Stimulated activated CD8-positive, alpha-beta memory T cell treated with anti-CD3 and anti-CD28 coated beads, Interleukin-15, amount 100 ng/mL, for 24 hours (primary cell): ENCODE measurements around the gene SUPT6H.
"Not testable (repeated sequence)": the region's sequence is repeated elsewhere in the genome, so short reads cannot be mapped to it uniquely, and the experiment has no call there.

Experiments
- DNase-seq: peaks from one replicate; pipeline ENCODE4 v3.0.0-alpha.2; 2020; ENCODE audit warnings: low read depth

SUPT6H gene

GRCh38 chr17:28648698-28649097, 13.3 kb upstream of the SUPT6H start:
- no peak for DNase-seq

GRCh38 chr17:28655160-28655559, 6.8 kb upstream of the SUPT6H start:
- no peak for DNase-seq

GRCh38 chr17:28657756-28658155, 4.2 kb upstream of the SUPT6H start:
- no peak for DNase-seq

GRCh38 chr17:28658342-28658741, 3.7 kb upstream of the SUPT6H start:
- not testable (repeated sequence) for DNase-seq

- DNase-seq = not testable (repeated sequence)
Measured at GRCh38 chr17:28658766-28659496, 3.1 kb upstream of the SUPT6H start.

GRCh38 chr17:28659497-28659881, 2.5 kb upstream of the SUPT6H start:
- DNase-seq = not testable (repeated sequence)

GRCh38 chr17:28662527-28662829, 473 bp downstream of the SUPT6H start:
- DNase-seq = no peak

- DNase-seq = no peak
Measured at GRCh38 chr17:28663723-28664122, 1.7 kb downstream of the SUPT6H start.

- DNase-seq = no peak
Measured at GRCh38 chr17:28665994-28666393, 4.0 kb downstream of the SUPT6H start.

GRCh38 chr17:28667870-28668269, 5.9 kb downstream of the SUPT6H start:
- no peak for DNase-seq

- DNase-seq = no peak
Measured at GRCh38 chr17:28669918-28670317, 7.9 kb downstream of the SUPT6H start.

- no peak for DNase-seq
Measured at GRCh38 chr17:28675490-28675889, 13.5 kb downstream of the SUPT6H start.

- no peak for DNase-seq
Measured at GRCh38 chr17:28675980-28676379, 14.0 kb downstream of the SUPT6H start.

GRCh38 chr17:28682655-28683054, 20.6 kb downstream of the SUPT6H start:
- DNase-seq = no peak

- no peak for DNase-seq
Measured at GRCh38 chr17:28684963-28685362, 23.0 kb downstream of the SUPT6H start.

- no peak for DNase-seq
Measured at GRCh38 chr17:28685366-28685765, 23.4 kb downstream of the SUPT6H start.

- DNase-seq = no peak
Measured at GRCh38 chr17:28686296-28686695, 24.3 kb downstream of the SUPT6H start.

GRCh38 chr17:28688481-28688880, 26.5 kb downstream of the SUPT6H start:
- DNase-seq = no peak

- no peak for DNase-seq
Measured at GRCh38 chr17:28689011-28689410, 27.0 kb downstream of the SUPT6H start.

- DNase-seq = no peak
Measured at GRCh38 chr17:28693869-28694268, 31.9 kb downstream of the SUPT6H start.

- no peak for DNase-seq
Measured at GRCh38 chr17:28698253-28698941, 36.4 kb downstream of the SUPT6H start.

- no peak for DNase-seq
Measured at GRCh38 chr17:28700278-28700677, 38.3 kb downstream of the SUPT6H start.

GRCh38 chr17:28700830-28701492, 39.0 kb downstream of the SUPT6H start:
- no peak for DNase-seq
